ENCODE data around the gene PSAPL1.

Gene PSAPL1

DNA sequence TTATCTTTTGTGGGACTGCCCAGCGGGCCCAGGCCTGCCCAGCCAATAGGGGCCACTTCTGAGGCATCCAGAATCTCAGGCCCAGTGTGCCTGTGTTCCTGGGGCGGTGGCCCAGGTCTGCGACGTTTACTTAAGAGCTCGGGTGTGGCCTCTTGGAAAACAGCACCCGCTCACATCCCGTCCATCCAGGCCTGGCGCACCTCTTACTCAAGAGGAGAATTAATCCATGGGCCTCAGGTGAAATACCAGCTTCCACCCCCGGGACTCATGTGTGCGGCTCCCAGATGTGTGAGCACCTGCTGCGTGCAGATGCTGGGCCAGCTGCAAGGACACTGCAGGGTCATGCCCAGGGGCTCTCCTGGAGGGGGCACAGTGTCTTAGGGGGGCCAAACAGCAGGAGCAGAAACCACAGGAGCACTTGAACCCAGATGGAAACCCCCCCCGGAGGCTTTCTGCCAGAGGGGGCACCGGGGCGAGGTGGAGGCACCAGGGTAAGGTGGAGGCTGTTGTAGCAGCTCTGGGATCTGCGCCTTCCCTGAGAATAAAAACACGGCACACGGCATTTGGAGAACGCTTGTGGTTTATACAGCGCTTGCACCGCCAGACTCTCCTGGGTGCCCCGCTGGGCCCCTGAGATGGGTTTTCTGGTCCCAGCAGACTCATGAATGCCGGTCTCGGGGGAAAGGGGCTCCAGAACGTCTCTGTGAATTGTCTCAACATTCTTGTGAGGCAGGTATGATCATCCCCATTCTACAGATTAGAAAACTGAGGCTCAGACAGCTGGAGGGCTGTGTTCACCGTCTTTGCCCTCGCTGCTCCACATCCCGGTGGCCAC lies 2.8 kb downstream of the PSAPL1 start:
- no peak for DNase-seq (ENCODE audit: low read depth, low spot score)

DNA sequence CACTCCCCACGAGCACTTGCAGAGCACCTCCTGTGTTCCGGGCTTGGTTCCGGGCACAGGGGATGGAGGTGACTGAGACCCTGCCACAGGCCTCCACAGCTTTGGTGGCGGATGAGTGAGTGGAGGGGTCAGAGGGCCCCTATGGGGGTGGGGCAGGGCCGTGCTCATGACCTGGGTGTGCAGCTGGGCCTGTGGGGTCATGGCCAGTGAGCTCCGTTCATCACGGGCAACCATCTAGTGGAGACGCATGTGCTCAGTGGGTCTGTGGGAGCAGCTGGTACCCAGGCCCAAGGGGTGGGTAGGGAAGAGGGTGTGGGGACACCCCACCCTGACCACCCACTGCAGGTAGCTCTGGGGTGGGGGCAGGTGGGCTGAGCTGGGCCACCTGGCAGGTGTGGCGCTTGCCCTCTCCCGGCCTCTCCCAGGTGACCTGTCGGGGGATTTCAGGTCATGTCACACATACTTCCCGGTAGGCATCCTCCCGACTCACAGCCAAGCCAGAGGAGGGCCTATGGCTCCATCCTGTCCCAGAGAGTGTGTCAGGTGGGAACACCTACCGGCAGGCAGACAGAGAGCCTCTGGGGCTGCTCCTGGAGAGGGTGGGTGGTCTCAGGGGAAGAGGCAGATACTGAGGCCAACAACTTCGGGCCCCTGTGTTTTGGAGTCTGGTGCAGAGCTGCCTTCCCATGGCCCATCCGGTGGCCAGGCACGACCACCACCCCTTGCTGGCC lies 3.6 kb downstream of the PSAPL1 start:
- no peak for DNase-seq (ENCODE audit: low read depth, low spot score)

DNA sequence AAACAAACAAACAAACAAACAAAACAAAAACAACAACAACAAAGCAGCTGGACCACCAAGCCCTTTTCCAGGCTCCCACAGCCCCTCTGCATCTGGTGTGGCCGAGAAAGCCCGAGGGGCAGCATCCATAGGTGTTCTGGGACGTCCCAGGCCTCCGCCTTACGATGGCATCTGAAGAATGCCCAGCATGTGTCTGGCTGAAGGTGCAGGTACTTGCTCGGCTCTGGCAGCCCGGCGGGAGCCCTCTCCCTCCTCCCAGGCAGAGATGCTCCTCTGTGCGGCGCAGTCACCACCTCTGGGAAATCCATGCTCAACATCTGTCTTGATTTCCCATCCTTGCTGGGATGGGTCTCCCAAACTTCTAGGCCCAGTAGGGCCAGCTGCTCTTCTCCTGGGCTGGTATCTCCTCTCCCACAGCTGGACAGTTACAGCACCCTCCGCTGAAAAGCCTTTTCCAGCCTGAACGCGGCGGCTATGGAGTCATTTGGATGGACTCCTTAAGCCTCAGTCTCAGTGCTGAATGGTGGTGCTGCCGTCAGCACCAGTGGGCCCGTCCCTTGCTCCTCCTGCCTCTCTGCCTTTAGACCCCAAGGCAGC lies 4.3 kb downstream of the PSAPL1 start:
- DNase-seq (ENCODE audit: low read depth, low spot score): no peak

DNA sequence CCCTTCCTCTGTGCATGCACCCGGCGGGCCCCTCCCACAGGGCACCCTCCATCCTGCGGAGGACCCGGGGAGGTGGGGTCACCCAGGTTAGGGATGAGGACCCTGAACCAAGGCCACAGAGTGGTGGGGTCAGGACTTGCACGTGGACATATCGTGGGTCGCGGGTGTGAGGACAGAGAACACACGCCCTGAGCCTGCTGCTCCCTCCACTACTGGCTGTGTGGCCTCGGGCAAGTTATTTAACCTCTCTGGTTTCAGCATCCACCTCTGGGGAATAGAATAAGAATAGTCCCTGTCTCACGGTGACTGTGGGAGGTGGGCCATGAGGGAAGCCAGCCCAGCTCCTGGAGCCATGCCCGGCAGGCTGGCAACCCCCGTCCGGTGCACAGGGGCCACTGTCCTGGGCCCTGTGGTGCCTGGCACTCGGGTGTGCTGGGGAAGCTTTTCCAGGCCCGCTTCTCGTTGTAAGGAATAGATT lies 5.1 kb downstream of the PSAPL1 start:
- DNase-seq (ENCODE audit: low read depth, low spot score): no peak

DNA sequence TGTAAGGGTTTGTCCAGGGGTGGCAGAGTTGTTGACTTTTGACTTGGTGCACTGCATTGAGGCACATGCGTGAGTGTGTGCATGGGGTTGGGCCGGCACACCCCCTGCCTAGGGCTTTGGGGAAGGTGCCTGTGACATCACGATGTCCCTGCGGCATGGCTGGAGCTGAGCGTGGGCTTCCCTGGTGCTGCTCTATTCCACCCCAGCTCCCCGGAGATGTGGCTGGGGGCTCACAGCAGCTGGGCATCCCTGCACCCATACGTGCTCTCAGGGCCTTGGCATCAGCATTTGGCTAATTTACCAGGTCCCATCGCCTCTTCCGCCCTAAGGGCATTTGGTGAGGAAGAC lies 5.7 kb downstream of the PSAPL1 start:
- no peak for DNase-seq (ENCODE audit: low read depth, low spot score)

DNA sequence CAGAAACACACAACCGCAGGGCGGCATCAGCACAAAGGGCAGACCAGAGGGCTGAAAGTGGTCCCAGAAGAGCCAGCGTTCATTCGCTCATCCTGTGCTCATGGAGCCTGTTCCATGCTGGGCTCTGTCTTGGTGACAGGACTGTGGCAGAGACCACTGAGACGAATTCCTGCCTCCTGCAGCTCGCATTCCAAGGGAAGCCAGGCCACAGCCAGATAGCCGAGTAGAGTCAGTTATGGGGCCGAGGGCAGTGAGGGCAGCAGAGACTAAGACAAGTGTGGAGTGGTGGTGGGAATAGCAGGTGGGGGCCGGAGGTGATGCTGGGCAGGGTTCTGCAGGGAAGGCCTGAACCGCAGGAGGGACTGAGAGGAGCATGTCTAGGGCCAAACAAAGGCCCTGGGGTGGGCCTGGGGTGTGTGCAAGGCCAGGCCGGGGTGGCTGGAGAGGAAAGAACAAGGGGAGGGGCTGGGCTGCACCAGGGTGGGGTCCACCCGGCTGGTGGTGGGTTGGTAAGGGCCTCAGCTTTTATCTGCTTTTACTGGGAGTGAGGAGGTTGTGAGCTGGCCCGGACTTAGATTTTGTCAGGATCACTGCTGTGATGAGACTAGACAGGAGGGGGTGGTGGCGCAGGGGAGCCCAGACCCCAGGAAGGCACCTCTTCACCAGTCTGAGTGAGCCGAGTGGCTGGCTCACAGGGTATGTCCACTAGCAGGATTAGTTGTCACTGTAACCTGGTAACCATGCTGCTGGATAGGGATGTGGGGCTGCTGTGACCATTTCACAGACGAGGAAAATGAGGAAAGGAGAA lies 6.3 kb downstream of the PSAPL1 start:
- no peak for DNase-seq (ENCODE audit: low read depth, low spot score)

DNA sequence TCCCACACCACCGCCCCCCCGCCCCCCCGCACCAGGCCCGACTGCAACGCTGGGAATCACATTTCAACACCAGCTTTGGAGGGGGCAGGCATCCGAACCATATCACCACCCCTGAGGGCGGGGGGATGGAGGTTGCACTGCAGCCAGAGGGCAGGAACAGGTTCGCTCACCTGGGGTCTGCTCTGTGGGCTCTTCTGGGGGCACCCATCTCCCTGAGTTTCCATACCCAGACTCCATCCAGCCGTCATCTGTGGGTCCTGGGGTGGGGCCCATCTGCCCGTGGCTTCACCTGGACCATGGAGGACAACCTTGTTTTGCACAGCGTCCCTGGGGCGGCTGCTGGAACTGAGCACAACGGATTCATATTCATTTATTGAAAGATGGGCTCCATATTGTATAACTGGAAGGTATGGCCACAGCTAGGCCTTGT lies 6.9 kb downstream of the PSAPL1 start:
- DNase-seq (ENCODE audit: low read depth, low spot score): no peak

DNA sequence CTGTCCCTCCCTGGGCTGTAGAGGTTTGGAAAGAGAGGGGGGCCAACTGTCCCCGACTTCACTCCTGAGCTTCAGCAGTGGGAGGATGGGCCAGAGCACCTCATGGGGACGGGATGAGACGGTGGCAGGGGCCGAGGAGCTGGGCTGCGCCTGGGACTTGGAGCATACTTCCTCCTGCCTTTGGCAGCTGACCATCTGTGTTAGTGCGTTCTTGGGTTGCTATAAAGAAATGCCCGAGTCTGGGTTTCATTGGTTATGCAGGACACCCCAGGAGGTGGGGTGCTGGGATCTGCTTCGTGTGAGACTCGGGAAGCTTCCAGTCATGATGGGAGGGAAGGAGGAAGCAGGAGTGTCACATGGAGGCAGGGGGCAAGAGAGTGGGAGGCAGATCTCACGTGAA lies 7.4 kb downstream of the PSAPL1 start:
- DNase-seq (ENCODE audit: low read depth, low spot score): no peak

DNA sequence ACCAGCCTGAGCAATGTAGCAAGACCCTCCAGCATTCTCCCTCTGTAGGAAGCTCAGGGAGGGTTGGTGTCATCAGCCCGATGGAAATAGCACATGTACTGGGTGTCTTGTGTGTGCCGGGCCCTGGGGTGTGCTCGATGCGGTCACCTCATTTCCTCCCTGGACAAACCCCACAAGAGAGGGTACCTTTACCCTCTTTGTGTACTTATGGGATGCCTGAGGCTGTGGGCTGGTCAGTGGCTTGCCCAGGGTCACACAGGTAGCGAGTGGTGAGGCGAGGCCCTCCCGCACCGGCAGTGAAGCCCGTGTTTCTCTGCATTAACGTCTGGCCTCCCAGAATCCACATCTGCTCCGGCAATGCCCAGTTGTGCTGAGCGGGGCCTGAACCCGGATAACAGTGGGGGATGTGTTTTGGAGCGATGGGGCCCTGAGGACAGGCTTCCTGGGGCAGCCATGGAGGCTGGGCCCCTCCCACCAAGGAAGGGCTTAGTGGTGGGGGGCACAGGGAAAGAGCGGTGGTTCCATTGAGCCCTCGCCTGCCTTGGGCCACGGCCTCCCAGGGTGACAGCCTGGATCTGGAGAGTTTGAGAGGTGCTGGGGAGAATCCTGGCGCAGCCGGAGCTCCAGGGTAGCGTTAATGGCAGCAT lies 8.1 kb downstream of the PSAPL1 start:
- no peak for DNase-seq (ENCODE audit: low read depth, low spot score)

DNA sequence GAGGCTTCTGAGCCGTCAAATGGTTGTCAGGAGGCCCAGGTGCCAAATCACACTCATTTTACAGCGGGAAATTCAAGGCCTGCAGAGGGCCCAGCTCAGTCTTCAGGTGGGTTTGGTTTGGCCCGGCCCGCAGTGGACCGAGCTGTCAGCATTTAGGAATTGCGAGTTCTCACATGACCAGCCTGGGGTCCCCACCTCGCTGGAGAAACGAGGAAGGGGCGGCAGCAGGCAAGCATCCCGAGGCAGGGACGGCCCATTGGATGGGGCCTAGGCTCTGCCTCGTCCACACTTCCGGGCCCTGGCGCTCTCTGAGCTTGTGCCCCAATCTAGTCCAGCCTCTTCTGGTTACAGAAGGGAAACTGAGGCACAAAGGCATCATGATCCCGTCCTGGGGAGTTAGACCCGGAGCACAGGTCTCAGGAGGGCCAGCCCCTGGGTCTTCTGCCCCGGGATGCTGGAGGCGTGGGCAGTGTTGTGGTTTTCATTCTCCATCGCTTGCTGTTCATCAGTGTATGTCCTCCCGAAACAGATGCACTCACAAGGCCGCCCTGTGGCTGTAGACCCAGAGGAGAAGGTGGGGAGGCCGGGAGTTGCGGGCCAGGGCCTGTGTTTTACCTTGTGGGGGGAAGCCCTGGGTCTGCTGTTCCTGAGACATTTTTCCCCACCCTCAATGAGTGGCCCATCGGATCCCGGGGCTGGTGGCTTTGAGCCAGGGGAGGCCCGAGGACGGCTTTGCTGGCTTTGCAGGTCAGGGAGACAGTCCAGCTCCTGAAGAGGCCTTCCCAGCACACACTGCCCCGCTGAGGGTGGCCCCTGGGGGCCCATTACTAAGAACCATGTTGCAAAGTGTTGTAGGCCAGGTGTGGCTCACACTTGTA lies 8.9 kb downstream of the PSAPL1 start:
- DNase-seq (ENCODE audit: low read depth, low spot score): no peak

DNA sequence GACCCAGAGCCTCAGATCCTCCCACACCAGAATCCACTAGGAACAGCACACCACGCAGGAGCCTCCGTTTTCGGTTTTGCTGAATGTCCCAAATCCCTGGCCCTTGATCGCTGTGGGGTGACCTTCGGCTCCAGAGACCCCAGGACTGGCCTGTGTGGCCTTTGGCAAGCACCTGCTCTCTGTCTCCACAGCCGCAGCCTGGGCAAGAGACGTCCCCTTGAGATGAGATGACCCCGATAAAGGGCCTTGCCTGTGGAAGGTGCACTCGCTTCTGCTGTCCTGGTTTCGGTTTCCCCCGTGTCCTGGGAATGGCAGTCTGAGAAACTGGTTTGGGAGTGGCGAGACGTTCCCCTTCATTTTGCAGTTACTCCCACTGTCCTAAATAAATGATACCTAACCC lies 9.6 kb downstream of the PSAPL1 start:
- DNase-seq (ENCODE audit: low read depth, low spot score): no peak

DNA sequence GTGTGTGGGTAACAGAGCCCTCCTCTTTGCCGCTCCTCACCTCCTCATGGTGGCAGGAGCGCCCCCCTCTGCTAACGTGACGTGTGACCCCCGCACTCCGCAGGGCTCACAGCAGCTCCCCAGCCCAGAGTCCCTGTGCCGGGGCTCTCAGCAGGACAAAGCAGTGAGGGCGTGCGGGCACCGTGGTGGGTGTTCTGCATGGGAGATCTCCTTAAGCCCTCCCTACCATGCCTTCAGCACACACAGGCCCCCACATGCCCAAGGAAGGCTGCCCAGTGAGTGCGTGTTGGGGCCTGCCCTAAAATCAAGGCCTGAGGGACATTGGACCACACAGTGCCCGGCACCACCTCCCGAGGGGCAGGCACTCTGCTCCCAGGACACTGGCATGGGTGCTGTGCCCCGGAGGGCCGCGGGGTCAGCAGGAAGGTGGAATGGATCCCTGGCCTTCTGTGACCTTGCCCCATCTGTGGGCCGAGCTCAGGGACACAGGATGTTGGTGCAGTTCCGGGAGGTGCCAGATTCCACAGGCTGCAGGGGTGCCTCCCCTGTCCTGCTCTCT lies 10.1 kb downstream of the PSAPL1 start:
- no peak for DNase-seq (ENCODE audit: low read depth, low spot score)

DNA sequence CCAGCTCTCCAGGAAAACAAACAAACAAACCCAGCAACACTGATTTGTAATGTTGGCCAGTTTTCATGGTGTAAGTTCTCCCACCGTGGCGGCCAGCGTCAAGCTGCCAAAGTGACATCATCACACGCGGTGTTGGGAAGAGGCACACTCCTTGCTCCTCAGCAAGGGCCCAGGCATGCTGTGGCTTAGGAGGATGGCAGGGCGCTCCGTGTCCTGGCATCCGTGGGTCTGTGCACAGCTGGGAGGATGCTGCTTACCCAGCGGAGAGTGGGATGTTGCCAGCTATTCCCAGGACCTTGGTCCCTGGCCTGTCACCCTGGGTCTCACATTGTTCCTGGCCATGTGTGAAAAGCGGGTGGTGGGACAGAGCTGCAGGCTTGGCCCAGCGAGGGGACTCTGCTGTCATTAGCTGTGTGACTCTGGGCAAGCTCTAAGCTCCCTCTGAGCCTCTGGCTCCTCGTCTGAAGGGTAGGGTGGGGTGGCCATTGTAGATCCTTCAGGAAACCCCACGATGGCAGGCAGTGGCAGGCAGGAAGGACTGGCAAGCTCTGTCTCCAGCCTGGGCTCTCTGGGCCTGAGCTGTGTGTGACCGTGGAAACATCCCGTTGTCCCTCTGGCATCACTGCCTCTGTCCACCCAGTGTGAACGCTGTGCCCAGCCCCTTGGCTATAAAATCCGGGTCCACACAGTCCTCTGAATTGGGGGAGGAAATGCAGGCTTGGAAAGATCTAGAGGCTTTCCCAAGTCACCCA lies 10.8 kb downstream of the PSAPL1 start:
- DNase-seq (ENCODE audit: low read depth, low spot score): no peak

DNA sequence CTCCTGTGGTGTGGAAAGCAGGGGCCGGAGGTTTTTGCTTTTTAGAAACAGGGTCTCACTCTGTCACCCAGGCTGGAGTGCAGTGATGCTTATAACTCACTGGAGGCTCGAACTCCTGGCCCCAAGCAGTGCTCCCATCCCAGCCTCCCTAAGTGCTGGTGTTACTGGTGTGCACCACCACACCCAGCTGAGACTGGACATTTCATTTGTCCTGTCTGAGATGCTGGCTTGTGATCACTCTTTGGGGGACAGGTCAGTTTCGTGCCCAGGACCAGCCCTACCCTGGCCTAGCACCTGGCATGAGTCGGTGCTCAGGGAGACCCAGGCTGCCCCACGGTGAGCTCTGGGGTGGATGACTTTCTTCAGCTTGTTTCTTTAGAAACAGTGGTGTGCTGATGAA lies 11.3 kb downstream of the PSAPL1 start:
- DNase-seq (ENCODE audit: low read depth, low spot score): no peak

DNA sequence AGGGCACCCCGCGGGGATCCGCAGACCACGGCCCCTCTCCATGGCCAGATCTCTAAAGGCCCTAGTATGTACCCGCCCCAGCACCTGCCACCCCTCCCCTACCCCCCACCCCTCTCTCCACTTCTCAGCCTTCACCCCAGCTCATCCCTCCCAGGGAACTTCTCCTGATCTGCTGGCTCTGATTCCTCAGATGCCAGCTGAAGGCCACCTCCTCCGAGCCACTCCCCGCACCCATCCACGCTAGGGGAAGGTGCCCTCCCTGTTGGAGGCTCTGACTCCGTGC lies 11.9 kb downstream of the PSAPL1 start:
- no peak for DNase-seq (ENCODE audit: low read depth, low spot score)

DNA sequence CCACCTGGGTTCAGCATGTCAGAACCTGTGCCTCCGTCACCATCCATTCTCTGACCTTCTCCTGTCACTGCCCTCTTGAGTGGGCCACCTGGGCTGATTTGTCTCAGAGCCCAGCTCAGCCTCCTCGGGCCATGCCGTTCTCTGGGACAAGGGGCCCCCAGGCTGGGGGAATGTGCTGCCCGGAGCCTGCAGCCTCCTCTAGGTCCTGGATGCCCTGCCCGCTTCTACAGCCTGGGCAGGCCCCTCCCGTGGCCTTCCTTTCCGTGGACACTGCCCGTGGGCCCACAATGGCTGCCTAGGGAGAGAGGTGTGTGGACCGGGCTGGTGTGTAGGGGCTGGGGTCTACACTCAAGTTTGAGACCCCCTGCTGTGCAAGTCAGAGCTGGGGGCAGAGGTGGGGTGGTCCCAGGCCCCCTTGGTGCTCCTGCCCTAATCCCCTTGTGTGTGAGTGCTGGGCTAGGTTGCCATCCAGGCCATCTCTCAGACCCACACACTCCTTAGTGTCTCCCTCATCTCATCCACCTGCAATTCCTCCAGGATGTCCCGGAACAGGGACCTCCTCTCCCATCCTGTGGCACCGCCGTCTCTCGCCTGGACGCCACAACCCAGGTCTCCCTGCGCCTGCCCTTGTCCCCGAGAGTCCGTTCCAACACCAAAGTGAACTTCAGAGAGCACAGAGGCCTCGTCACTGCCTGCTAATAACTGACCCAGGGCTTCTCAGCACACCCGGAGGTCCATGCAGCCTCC lies 12.4 kb downstream of the PSAPL1 start:
- DNase-seq (ENCODE audit: low read depth, low spot score): no peak

DNA sequence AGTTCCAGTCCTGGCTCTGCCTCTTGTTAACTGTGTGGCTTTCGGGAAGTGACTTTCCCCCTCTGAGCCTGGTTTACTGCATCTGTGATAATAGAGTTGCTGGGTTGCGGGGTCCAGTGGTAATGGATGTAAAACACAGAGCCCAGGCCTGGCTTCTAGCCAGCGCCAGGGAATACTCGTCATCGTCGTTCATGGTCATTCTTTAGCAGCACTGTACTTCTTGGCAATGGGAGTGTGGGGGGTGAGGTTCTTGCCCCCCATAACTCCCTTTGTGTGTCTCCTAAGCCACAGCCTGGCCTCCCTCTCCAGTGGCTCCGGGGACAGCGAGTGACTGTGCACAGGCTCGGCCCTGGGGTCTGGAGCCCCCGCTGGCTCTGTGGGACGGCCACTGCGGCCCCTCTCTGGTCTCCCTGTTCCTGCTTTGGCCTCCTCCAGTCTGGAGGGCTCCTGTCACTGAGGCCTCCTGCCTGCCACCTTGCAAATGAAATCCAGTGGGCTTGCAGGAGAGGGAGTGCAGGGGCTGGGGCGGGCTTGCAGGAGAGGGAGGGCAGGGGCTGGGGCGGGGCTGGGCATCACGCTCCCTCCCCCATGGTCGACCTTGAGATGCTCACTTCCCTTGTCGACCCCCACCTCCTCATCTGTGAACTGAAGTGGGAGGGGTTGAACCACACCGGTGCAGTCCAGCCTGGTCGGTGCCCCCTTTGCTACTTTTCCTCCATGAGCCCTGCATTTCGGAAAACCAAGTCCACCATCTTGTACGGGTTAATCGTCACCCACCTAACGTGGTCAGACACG lies 13.2 kb downstream of the PSAPL1 start:
- no peak for DNase-seq (ENCODE audit: low read depth, low spot score)

DNA sequence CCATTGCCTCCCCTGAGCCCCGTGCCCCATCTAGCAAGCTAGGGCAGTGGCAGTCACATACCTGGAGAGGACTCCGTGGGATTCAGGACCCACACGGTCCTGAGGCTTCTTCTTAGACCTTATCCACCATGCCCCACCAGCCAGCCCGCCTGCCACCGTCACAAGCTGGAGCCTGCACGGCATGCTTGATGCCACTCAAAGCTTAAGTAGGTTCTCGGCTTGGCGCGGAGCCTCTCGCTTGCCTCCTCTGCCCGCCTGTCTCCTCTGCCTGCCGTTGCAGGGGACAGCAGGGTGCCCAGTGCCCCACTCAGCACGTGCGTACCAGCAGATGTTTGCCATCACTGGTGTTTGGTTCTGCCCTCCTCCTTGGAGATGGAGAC lies 14.1 kb downstream of the PSAPL1 start:
- DNase-seq (ENCODE audit: low read depth, low spot score): no peak
